ENCODE data around the gene TBC1D21.

Gene TBC1D21, protein sequence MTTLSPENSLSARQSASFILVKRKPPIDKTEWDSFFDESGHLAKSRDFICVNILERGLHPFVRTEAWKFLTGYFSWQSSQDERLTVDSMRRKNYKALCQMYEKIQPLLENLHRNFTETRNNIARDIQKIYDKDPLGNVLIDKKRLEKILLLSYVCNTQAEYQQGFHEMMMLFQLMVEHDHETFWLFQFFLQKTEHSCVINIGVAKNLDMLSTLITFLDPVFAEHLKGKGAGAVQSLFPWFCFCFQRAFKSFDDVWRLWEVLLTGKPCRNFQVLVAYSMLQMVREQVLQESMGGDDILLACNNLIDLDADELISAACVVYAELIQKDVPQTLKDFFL

DNA sequence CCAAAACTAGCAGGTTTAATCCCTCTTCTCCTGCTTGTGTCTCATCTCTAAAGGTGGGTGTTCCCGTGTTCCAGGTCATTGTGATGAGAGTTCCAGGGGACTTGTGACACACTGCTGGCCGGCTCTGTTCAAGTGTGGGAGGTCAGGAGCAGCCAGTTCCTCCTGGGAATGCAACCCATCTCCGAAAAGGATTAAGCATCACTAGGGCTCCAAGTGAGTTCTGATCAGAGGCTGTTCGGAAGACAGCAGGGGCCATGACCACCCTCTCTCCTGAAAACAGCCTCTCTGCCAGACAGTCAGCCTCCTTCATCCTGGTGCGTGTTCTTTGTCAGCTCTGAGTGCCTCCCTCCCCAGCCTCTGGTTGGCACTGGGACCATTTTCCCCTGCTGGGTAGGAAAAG, at the start of gene TBC1D21:
TSS of gene TBC1D21 (plus strand) at position 109 of the 400 bp plus-strand sequence. CDS start at position 255, 146 bp downstream.
- Histone ChIP-seq H3K27me3 (ENCODE audit: control insufficient read depth in 1 of 2, insufficient read depth in 2 of 2, low read length in 2 of 2) (peaks cover 7 to 21% of the 10 kb centered on the region in 2 donors), H3K4me3 (ENCODE audit: low read length in 2 of 2) (no peak within 1 kb of the TSS), H3K9me3 (ENCODE audit: control insufficient read depth in 2 of 2, low read length in 2 of 2) (no peaks in the 10 kb centered on the region), H3K27ac (ENCODE audit: low read length) (no peak within 1 kb of the TSS), H3K36me3 (ENCODE audit: control insufficient read depth in 2 of 2, insufficient read depth in 2 of 2, low read length in 2 of 2) (no peaks in the 10 kb centered on the region), H3K9ac (ENCODE audit: low read length in 2 of 2) (no peak within 1 kb of the TSS), H3K4me1 (ENCODE audit: control insufficient read depth, insufficient read depth, low read length) (no peaks in the 10 kb centered on the region)

GRCh38 chr15:73826711-73827251, 46.6 kb upstream of the TBC1D21 start:
- H3K9me3 ChIP-seq (ENCODE audit: control insufficient read depth in 2 of 2, low read length in 2 of 2): no peaks in the 10 kb centered on the region
- H3K27ac ChIP-seq (ENCODE audit: low read length): no peak overlapping the region
- H3K9ac ChIP-seq (ENCODE audit: low read length in 2 of 2): no peak overlapping the region
- H3K4me3 ChIP-seq (ENCODE audit: low read length in 2 of 2): no peak overlapping the region
- no peaks in the 10 kb centered on the region for H3K4me1 ChIP-seq (ENCODE audit: control insufficient read depth, insufficient read depth, low read length)
- H3K27me3 ChIP-seq (ENCODE audit: control insufficient read depth in 1 of 2, insufficient read depth in 2 of 2, low read length in 2 of 2): peaks cover 2 to 6% of the 10 kb centered on the region in 2 donors
- H3K36me3 ChIP-seq (ENCODE audit: control insufficient read depth in 2 of 2, insufficient read depth in 2 of 2, low read length in 2 of 2): no peaks in the 10 kb centered on the region

GRCh38 chr15:73829523-73829922, 43.8 kb upstream of the TBC1D21 start:
- H3K4me1 ChIP-seq (ENCODE audit: control insufficient read depth, insufficient read depth, low read length): no peaks in the 10 kb centered on the region
- H3K4me3 ChIP-seq (ENCODE audit: low read length in 2 of 2): no peak overlapping the region
- no peaks in the 10 kb centered on the region for H3K36me3 ChIP-seq (ENCODE audit: control insufficient read depth in 2 of 2, insufficient read depth in 2 of 2, low read length in 2 of 2)
- H3K27me3 ChIP-seq (ENCODE audit: control insufficient read depth in 1 of 2, insufficient read depth in 2 of 2, low read length in 2 of 2): peaks cover 2 to 4% of the 10 kb centered on the region in 2 donors
- no peaks in the 10 kb centered on the region for H3K9me3 ChIP-seq (ENCODE audit: control insufficient read depth in 2 of 2, low read length in 2 of 2)
- H3K9ac ChIP-seq (ENCODE audit: low read length in 2 of 2): no peak overlapping the region
- no peak overlapping the region for H3K27ac ChIP-seq (ENCODE audit: low read length)

- Histone ChIP-seq H3K4me3 (ENCODE audit: low read length in 2 of 2) (no peak overlapping the region), H3K36me3 (ENCODE audit: control insufficient read depth in 2 of 2, insufficient read depth in 2 of 2, low read length in 2 of 2) (no peaks in the 10 kb centered on the region), H3K4me1 (ENCODE audit: control insufficient read depth, insufficient read depth, low read length) (no peaks in the 10 kb centered on the region), H3K9ac (ENCODE audit: low read length in 2 of 2) (no peak overlapping the region), H3K27me3 (ENCODE audit: control insufficient read depth in 1 of 2, insufficient read depth in 2 of 2, low read length in 2 of 2) (peaks cover 2 to 7% of the 10 kb centered on the region in 2 donors), H3K27ac (ENCODE audit: low read length) (no peak overlapping the region), H3K9me3 (ENCODE audit: control insufficient read depth in 2 of 2, low read length in 2 of 2) (no peaks in the 10 kb centered on the region)
These were observed 40.7 kb upstream of the TBC1D21 start for GRCh38 chr15:73832657-73833056.

DNA sequence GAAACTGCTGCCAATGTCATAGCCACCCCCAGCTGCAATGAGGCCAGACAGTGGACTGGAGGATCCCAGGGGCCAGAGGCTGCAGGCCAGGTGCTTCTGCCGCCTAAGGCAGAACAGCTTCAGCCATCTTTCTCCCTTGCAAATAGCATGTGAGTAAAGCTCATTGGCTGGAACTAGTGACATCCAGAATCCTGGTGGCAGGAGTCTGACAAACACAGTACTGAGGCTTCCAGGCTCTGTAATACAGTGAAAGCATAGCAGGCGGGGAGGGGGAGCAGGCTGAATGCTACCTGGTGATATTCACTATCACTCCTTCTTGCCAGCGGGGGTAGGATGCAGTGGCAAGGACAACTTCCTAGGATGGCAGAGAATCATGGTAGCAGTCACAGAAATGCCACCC, 36.5 kb upstream of the TBC1D21 start:
- Histone ChIP-seq H3K4me1 (ENCODE audit: control insufficient read depth, insufficient read depth, low read length) (peaks cover 9% of the 10 kb centered on the region), H3K36me3 (ENCODE audit: control insufficient read depth in 2 of 2, insufficient read depth in 2 of 2, low read length in 2 of 2) (no peaks in the 10 kb centered on the region), H3K27ac (ENCODE audit: low read length) (no peak overlapping the region), H3K4me3 (ENCODE audit: low read length in 2 of 2) (no peak overlapping the region), H3K9me3 (ENCODE audit: control insufficient read depth in 2 of 2, low read length in 2 of 2) (no peaks in the 10 kb centered on the region), H3K9ac (ENCODE audit: low read length in 2 of 2) (no peak overlapping the region), H3K27me3 (ENCODE audit: control insufficient read depth in 1 of 2, insufficient read depth in 2 of 2, low read length in 2 of 2) (peaks cover 0 to 7% of the 10 kb centered on the region in 2 donors)

DNA sequence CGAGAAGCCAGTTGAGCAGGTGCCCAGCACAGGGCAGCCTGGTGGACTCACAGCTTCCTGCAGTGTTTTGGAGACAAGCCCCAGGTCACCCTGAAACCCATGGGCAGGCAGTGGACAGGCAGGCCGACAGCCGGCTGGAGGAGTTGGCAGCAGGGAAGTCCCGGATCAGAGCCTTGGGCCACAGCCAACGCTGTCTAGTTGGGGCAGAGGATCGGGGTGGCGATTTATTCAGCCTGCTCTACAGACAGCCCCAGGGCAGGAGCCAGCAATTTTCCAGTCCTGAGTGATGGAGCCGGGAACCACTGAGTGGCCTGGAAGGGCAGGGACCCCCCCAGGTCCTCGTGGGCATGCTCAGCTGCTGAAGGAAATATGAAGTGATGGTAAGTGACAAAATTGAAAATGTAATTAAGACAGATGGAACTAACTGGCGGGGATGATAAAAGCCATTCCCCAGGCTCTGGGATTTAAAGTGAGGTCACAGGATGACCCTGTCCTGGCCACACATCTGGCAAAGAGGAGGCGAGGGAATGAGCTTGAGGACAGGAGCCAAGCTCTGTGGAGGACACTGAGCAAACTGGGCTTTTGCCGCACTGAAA, 34.4 kb upstream of the TBC1D21 start:
- Histone ChIP-seq H3K4me1 (ENCODE audit: control insufficient read depth, insufficient read depth, low read length) (peaks cover 9% of the 10 kb centered on the region), H3K27ac (ENCODE audit: low read length) (no peak overlapping the region), H3K36me3 (ENCODE audit: control insufficient read depth in 2 of 2, insufficient read depth in 2 of 2, low read length in 2 of 2) (no peaks in the 10 kb centered on the region), H3K9ac (ENCODE audit: low read length in 2 of 2) (no peak overlapping the region), H3K9me3 (ENCODE audit: control insufficient read depth in 2 of 2, low read length in 2 of 2) (no peaks in the 10 kb centered on the region), H3K4me3 (ENCODE audit: low read length in 2 of 2) (peak overlapping the region in 1 of 2 donors; percentile 15), H3K27me3 (ENCODE audit: control insufficient read depth in 1 of 2, insufficient read depth in 2 of 2, low read length in 2 of 2) (peaks cover 0 to 7% of the 10 kb centered on the region in 2 donors)

DNA sequence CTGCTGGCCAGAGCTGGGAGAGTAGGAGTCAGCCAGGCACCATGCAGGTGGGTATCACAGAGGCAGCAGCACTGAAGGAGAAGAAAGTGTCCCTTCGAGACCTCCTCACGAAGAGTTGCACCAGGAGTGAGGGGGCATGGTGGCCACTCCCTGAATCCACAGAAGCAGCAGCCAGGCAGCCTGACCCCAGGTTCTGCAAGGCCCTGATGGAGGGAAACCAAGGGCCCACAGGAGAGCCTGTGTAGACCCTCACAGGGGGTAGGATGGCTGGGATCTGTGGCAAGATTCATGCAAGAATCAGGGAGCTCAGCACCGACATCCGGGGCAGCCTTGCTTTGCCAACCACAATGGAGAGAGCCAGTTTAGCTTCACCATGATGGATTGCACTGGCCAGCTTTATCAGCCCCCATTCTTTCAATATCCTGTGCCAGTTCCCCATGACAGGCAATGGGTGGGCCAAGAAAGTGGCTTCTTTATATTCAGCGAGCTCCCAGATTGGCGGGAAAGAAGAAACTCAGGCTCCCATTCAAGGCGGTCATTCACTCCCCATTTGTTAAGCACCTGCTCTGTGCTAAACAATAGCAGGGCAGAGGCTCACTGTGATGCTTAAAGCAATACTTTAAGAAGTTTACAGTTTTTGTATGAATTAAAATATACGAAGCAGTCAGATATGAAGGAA, 33.5 kb upstream of the TBC1D21 start:
- Histone ChIP-seq H3K36me3 (ENCODE audit: control insufficient read depth in 2 of 2, insufficient read depth in 2 of 2, low read length in 2 of 2) (no peaks in the 10 kb centered on the region), H3K9ac (ENCODE audit: low read length in 2 of 2) (no peak overlapping the region), H3K9me3 (ENCODE audit: control insufficient read depth in 2 of 2, low read length in 2 of 2) (no peaks in the 10 kb centered on the region), H3K4me1 (ENCODE audit: control insufficient read depth, insufficient read depth, low read length) (peaks cover 9% of the 10 kb centered on the region), H3K4me3 (ENCODE audit: low read length in 2 of 2) (no peak overlapping the region), H3K27me3 (ENCODE audit: control insufficient read depth in 1 of 2, insufficient read depth in 2 of 2, low read length in 2 of 2) (peaks cover 0 to 7% of the 10 kb centered on the region in 2 donors), H3K27ac (ENCODE audit: low read length) (no peak overlapping the region)

DNA sequence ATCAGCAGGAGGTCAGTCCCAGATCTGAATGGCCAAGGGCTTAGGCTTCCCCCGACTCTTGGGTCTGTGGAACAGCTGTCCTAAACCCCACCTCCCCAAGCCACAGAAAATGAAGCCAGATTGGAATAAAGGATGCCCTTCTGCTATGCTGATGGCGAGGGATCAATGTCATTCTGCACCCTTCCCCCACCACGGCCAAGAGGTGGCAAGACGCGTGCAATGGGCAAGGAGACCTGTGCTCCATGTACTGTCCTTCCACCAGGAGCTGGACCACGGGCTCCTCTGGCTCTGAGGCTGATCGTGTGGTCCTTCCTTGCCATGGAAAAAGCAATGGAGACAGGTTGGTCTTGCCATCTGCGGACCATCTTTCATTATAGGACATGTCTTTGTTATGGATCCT, 32.6 kb upstream of the TBC1D21 start:
- H3K36me3 ChIP-seq (ENCODE audit: control insufficient read depth in 2 of 2, insufficient read depth in 2 of 2, low read length in 2 of 2): no peaks in the 10 kb centered on the region
- H3K27me3 ChIP-seq (ENCODE audit: control insufficient read depth in 1 of 2, insufficient read depth in 2 of 2, low read length in 2 of 2): peaks cover 0 to 5% of the 10 kb centered on the region in 2 donors
- H3K4me3 ChIP-seq (ENCODE audit: low read length in 2 of 2): no peak overlapping the region
- no peak overlapping the region for H3K27ac ChIP-seq (ENCODE audit: low read length)
- peaks cover 9% of the 10 kb centered on the region for H3K4me1 ChIP-seq (ENCODE audit: control insufficient read depth, insufficient read depth, low read length)
- H3K9me3 ChIP-seq (ENCODE audit: control insufficient read depth in 2 of 2, low read length in 2 of 2): no peaks in the 10 kb centered on the region
- H3K9ac ChIP-seq (ENCODE audit: low read length in 2 of 2): no peak overlapping the region

- H3K27me3 ChIP-seq (ENCODE audit: control insufficient read depth in 1 of 2, insufficient read depth in 2 of 2, low read length in 2 of 2): peaks cover 0 to 8% of the 10 kb centered on the region in 2 donors
- H3K36me3 ChIP-seq (ENCODE audit: control insufficient read depth in 2 of 2, insufficient read depth in 2 of 2, low read length in 2 of 2): no peaks in the 10 kb centered on the region
- H3K27ac ChIP-seq (ENCODE audit: low read length): no peak overlapping the region
- H3K9me3 ChIP-seq (ENCODE audit: control insufficient read depth in 2 of 2, low read length in 2 of 2): no peaks in the 10 kb centered on the region
- H3K4me3 ChIP-seq (ENCODE audit: low read length in 2 of 2): no peak overlapping the region
- no peak overlapping the region for H3K9ac ChIP-seq (ENCODE audit: low read length in 2 of 2)
- peaks cover 9% of the 10 kb centered on the region for H3K4me1 ChIP-seq (ENCODE audit: control insufficient read depth, insufficient read depth, low read length)
These were observed 31.3 kb upstream of the TBC1D21 start for GRCh38 chr15:73841756-73842725.

- H3K27me3 ChIP-seq (ENCODE audit: control insufficient read depth in 1 of 2, insufficient read depth in 2 of 2, low read length in 2 of 2): peaks cover 0 to 10% of the 10 kb centered on the region in 2 donors
- peaks cover 5% of the 10 kb centered on the region for H3K4me1 ChIP-seq (ENCODE audit: control insufficient read depth, insufficient read depth, low read length)
- H3K36me3 ChIP-seq (ENCODE audit: control insufficient read depth in 2 of 2, insufficient read depth in 2 of 2, low read length in 2 of 2): no peaks in the 10 kb centered on the region
- H3K4me3 ChIP-seq (ENCODE audit: low read length in 2 of 2): no peak overlapping the region
- H3K27ac ChIP-seq (ENCODE audit: low read length): no peak overlapping the region
- H3K9ac ChIP-seq (ENCODE audit: low read length in 2 of 2): no peak overlapping the region
- H3K9me3 ChIP-seq (ENCODE audit: control insufficient read depth in 2 of 2, low read length in 2 of 2): no peaks in the 10 kb centered on the region
These were observed 29.6 kb upstream of the TBC1D21 start for GRCh38 chr15:73843787-73844186.
